MCF 10A (cell line): ENCODE measurements around the gene GRIA1. TPM values are rescaled to one million over a fixed set of nuclear protein-coding genes. Genes with fewer than 3 reads are reported as not detected.
A peak's percentile ranks its signal among the peaks of the same experiment; 100 is the strongest.

Experiments
- BruUV-seq: library from RNA; stranded (reverse); fragments of 400-500 nt; replicated peaks from 2 replicates; lab custom pipeline; 2021; lab: Mats Ljungman, UMichigan
- CTCF ChIA-PET: fragments of 300-600 bp; sonication (Branson Sonifier 250); formaldehyde crosslinking; extraction: SDS; loops from one replicate; lab custom pipeline; 2021; ENCODE audit warnings: antibody characterized with exemption, inconsistent platforms; lab: Yijun Ruan, JAX
- POLR2A ChIA-PET: fragments of 300-600, 350-650 bp; sonication (Branson Sonifier 250); formaldehyde crosslinking; extraction: SDS; loops from one replicate; lab custom pipeline; 2020; ENCODE audit warnings: antibody characterized with exemption, inconsistent platforms; lab: Yijun Ruan, JAX
- DNase-seq: peaks from one replicate; pipeline ENCODE4 v3.0.0-alpha.2; 2018; ENCODE audit not compliant: unreplicated experiment
- H3K27ac Mint-ChIP-seq: one replicate; pipeline ENCODE4 v1.8.0; 2022; ENCODE audit warnings: mild to moderate bottlenecking, low read depth, mixed read lengths; ENCODE audit not compliant: unreplicated experiment
- H3K27me3 Mint-ChIP-seq: one replicate; pipeline ENCODE4 v1.8.0; 2022; ENCODE audit warnings: mixed read lengths; ENCODE audit not compliant: insufficient read depth, unreplicated experiment
- H3K36me3 Mint-ChIP-seq: one replicate; pipeline ENCODE4 v1.8.0; 2022; ENCODE audit warnings: mild to moderate bottlenecking, moderate library complexity, mixed read lengths; ENCODE audit not compliant: insufficient read depth, unreplicated experiment
- H3K4me1 Mint-ChIP-seq: one replicate; pipeline ENCODE4 v1.8.0; 2022; ENCODE audit warnings: mixed read lengths; ENCODE audit not compliant: insufficient read depth, unreplicated experiment
- H3K4me3 Mint-ChIP-seq: one replicate; pipeline ENCODE4 v1.8.0; 2022; ENCODE audit warnings: mild to moderate bottlenecking, moderate library complexity, mixed read lengths; ENCODE audit not compliant: unreplicated experiment
- H3K9me3 Mint-ChIP-seq: one replicate; pipeline ENCODE4 v1.8.0; 2022; ENCODE audit warnings: mixed read lengths; ENCODE audit not compliant: unreplicated experiment
- CTCF ChIP-seq: fragments of 200-600 bp; IDR thresholded peaks from one replicate; pipeline ENCODE4 v1.8.0; 2022; ENCODE audit warnings: antibody characterized with exemption, mild to moderate bottlenecking; ENCODE audit not compliant: unreplicated experiment
- intact Hi-C: fragments of 100-400 bp; cut with micrococcal nuclease; formaldehyde crosslinking; loops from 2 replicates; pipeline ENCODE4 v1.14.1; 2022
- total RNA-seq: library from RNA; stranded (reverse); gene quantifications from 2 replicates; pipeline ENCODE4 v1.2.3, GENCODE V29; 2022

GRIA1 gene
- total RNA-seq, 1 experiment from 2014 or later, result not detected

- no TSS peak for BruUV-seq
- Mint-ChIP-seq H3K27me3 (no peaks in the 10 kb centered on the region), H3K4me3 (no peak overlapping the region), H3K27ac (no peak overlapping the region), H3K9me3 (no peaks in the 10 kb centered on the region), H3K4me1 (peaks cover 25% of the 10 kb centered on the region), H3K36me3 (no peaks in the 10 kb centered on the region)
- intact Hi-C loops, result no loop called here
- no peak for DNase-seq
- ChIA-PET CTCF (interaction anchor here (0.6 to 1.7 kb wide), 4 partner anchors 27 to 1027 kb away, joined by 3 to 6 read pairs (median 4); no protein-coding TSS in a partner anchor), POLR2A (interaction anchor here (1.1 to 1.4 kb wide), 2 partner anchors 8 to 9 kb away, joined by 5 read pairs; no protein-coding TSS in a partner anchor)
- no peak for TF ChIP-seq CTCF
Measured at GRCh38 chr5:153559926-153560325, 69.5 kb downstream of the GRIA1 start.

GRCh38 chr5:153562189-153562588, 71.7 kb downstream of the GRIA1 start:
- ChIA-PET POLR2A (interaction anchor here (1.0 to 1.2 kb wide), 3 partner anchors 7 to 10 kb away, joined by 3 to 4 read pairs (median 4); no protein-coding TSS in a partner anchor), CTCF (interaction anchor here (0.5 to 1.9 kb wide), 5 partner anchors 8 to 184 kb away, joined by 3 to 5 read pairs (median 4); no protein-coding TSS in a partner anchor)
- H3K36me3 Mint-ChIP-seq, result peaks cover 7% of the 10 kb centered on the region
- BruUV-seq, result no TSS peak
- peaks cover 18% of the 10 kb centered on the region for H3K4me1 Mint-ChIP-seq
- no peak for TF ChIP-seq CTCF
- peak; percentile 57 for DNase-seq
- no peak overlapping the region for H3K4me3 Mint-ChIP-seq
- intact Hi-C loops, result no loop called here
- H3K9me3 Mint-ChIP-seq, result peaks cover 7% of the 10 kb centered on the region
- H3K27me3 Mint-ChIP-seq, result no peaks in the 10 kb centered on the region
- H3K27ac Mint-ChIP-seq, result no peak overlapping the region

GRCh38 chr5:153565822-153566221, 75.4 kb downstream of the GRIA1 start:
- POLR2A ChIA-PET, result no interaction called here
- H3K27me3 Mint-ChIP-seq, result no peaks in the 10 kb centered on the region
- H3K27ac Mint-ChIP-seq, result peak overlapping the region; percentile 25
- peaks cover 15% of the 10 kb centered on the region for H3K9me3 Mint-ChIP-seq
- intact Hi-C loops, result loop anchor here (5.0 kb wide), 1 partner anchor 61 kb away; no protein-coding TSS in a partner anchor
- CTCF ChIA-PET, result interaction anchor here (1.6 kb wide), 1 partner anchor 10 kb away, joined by 5 read pairs; no protein-coding TSS in a partner anchor
- peaks cover 23% of the 10 kb centered on the region for H3K4me1 Mint-ChIP-seq
- no TSS peak for BruUV-seq
- TF ChIP-seq CTCF, result no peak
- peaks cover 9% of the 10 kb centered on the region for H3K36me3 Mint-ChIP-seq
- peak; percentile 77 for DNase-seq
- H3K4me3 Mint-ChIP-seq, result no peak overlapping the region

- DNase-seq, result no peak
- BruUV-seq, result no TSS peak
- H3K9me3 Mint-ChIP-seq, result peaks cover 15% of the 10 kb centered on the region
- no peak overlapping the region for H3K4me3 Mint-ChIP-seq
- ChIA-PET POLR2A (no interaction called here), CTCF (interaction anchor here (0.7 to 1.2 kb wide), 2 partner anchors 14 to 26 kb away, joined by 3 to 4 read pairs; no protein-coding TSS in a partner anchor)
- intact Hi-C loops, result loop anchor here (5.0 kb wide), 1 partner anchor 58 kb away; no protein-coding TSS in a partner anchor
- no peak overlapping the region for H3K27ac Mint-ChIP-seq
- H3K27me3 Mint-ChIP-seq, result no peaks in the 10 kb centered on the region
- TF ChIP-seq CTCF, result no peak
- H3K36me3 Mint-ChIP-seq, result peaks cover 9% of the 10 kb centered on the region
- H3K4me1 Mint-ChIP-seq, result peaks cover 20% of the 10 kb centered on the region
Measured at GRCh38 chr5:153569036-153569435, 78.6 kb downstream of the GRIA1 start.
